HepG2 (cell line): ENCODE measurements around the gene DPP7. TPM values are rescaled to one million over a fixed set of nuclear protein-coding genes. Genes with fewer than 3 reads are reported as not detected.

ENCODE experiments used
- AGO1 ChIP-seq: fragments of 200-400 bp; formaldehyde crosslinking; IDR thresholded peaks from 2 replicates; pipeline ENCODE4 v1.6.1; 2017; ENCODE audit warnings: mild to moderate bottlenecking, low read depth, low read length, moderate library complexity; ENCODE audit not compliant: poor library complexity, severe bottlenecking
- HNRNPL ChIP-seq: fragments of 200-400 bp; formaldehyde crosslinking; IDR thresholded peaks from 2 replicates; pipeline ENCODE4 v1.6.1; 2017; ENCODE audit warnings: mild to moderate bottlenecking, low read depth, low read length
- JARID2 ChIP-seq: sonication (generic); formaldehyde crosslinking; IDR thresholded peaks from 2 replicates; pipeline ENCODE4 v1.8.1; 2023; ENCODE audit warnings: missing genetic modification reagents, inconsistent platforms; ENCODE audit not compliant: insufficient replicate concordance
- KDM2A ChIP-seq: sonication (generic); formaldehyde crosslinking; IDR thresholded peaks from 2 replicates; pipeline ENCODE4 v1.4.0; 2020; ENCODE audit warnings: low read depth, missing genetic modification reagents, borderline replicate concordance
- MEIS2 ChIP-seq: sonication (generic); formaldehyde crosslinking; IDR thresholded peaks from 2 replicates; pipeline ENCODE4 v1.9.0; 2021; ENCODE audit warnings: mild to moderate bottlenecking, missing genetic modification reagents
- SAP130 ChIP-seq: IDR thresholded peaks from 2 replicates; pipeline ENCODE4 v1.6.1; 2016; ENCODE audit warnings: low read depth
- ZC3H4 ChIP-seq: sonication (generic); formaldehyde crosslinking; IDR thresholded peaks from 2 replicates; pipeline ENCODE4 v1.4.0; 2020; ENCODE audit warnings: missing genetic modification reagents, borderline replicate concordance
- ZFP36L2 ChIP-seq: sonication (generic); formaldehyde crosslinking; IDR thresholded peaks from 2 replicates; pipeline ENCODE4 v1.4.0; 2020; ENCODE audit warnings: missing genetic modification reagents
- ZFP62 ChIP-seq: sonication (generic); formaldehyde crosslinking; IDR thresholded peaks from 2 replicates; pipeline ENCODE4 v1.4.0; 2020; ENCODE audit warnings: missing genetic modification reagents
- ZFP90 ChIP-seq: sonication (generic); formaldehyde crosslinking; IDR thresholded peaks from 2 replicates; pipeline ENCODE4 v1.8.0; 2022; ENCODE audit warnings: missing genetic modification reagents, mild to moderate bottlenecking, inconsistent platforms, borderline replicate concordance
- ZMYM4 ChIP-seq: sonication (generic); formaldehyde crosslinking; IDR thresholded peaks from 2 replicates; pipeline ENCODE4 v1.8.1; 2023; ENCODE audit warnings: mild to moderate bottlenecking, missing genetic modification reagents
- ZNF10 ChIP-seq: sonication (generic); formaldehyde crosslinking; IDR thresholded peaks from 2 replicates; pipeline ENCODE4 v1.4.0; 2020; ENCODE audit warnings: mild to moderate bottlenecking, low read depth, missing genetic modification reagents, borderline replicate concordance
- ZNF230 ChIP-seq: sonication (generic); formaldehyde crosslinking; IDR thresholded peaks from 2 replicates; pipeline ENCODE4 v1.4.0; 2020; ENCODE audit warnings: mild to moderate bottlenecking, missing genetic modification reagents
- ZNF292 ChIP-seq: sonication (generic); formaldehyde crosslinking; IDR thresholded peaks from 2 replicates; pipeline ENCODE4 v1.8.1; 2022; ENCODE audit warnings: mild to moderate bottlenecking, low read depth, missing genetic modification reagents, borderline replicate concordance
- ZNF772 ChIP-seq: sonication (generic); formaldehyde crosslinking; IDR thresholded peaks from 2 replicates; pipeline ENCODE4 v1.5.0; 2020; ENCODE audit warnings: mild to moderate bottlenecking, missing genetic modification reagents
- ZNF776 ChIP-seq: sonication (generic); formaldehyde crosslinking; IDR thresholded peaks from 2 replicates; pipeline ENCODE4 v1.4.0; 2020; ENCODE audit warnings: mild to moderate bottlenecking, missing genetic modification reagents
- ZNF777 ChIP-seq: sonication (generic); formaldehyde crosslinking; IDR thresholded peaks from 2 replicates; pipeline ENCODE4 v1.4.0; 2020; ENCODE audit warnings: missing genetic modification reagents
- ZSCAN22 ChIP-seq: sonication (generic); formaldehyde crosslinking; IDR thresholded peaks from 2 replicates; pipeline ENCODE4 v1.4.0; 2020; ENCODE audit warnings: mild to moderate bottlenecking, missing genetic modification reagents
- ZSCAN31 ChIP-seq: sonication (generic); formaldehyde crosslinking; IDR thresholded peaks from 2 replicates; pipeline ENCODE4 v1.5.0; 2020; ENCODE audit warnings: low read depth, mild to moderate bottlenecking, missing genetic modification reagents
- polyA plus RNA-seq, 8 experiments: library from polyadenylated mRNA; depleted of rRNA in 3 of 8; stranded (reverse) in 7 of 8; unstranded in 1 of 8; fragments of >200 nt; fragmentation: Illumina TruSeq in 4 of 8; extraction: Trizol in 4 of 8; gene quantifications; 2 replicates each; pipeline versions ENCODE4 v1.2.1 to v1.2.3, GENCODE V29; 2011 to 2016; ENCODE audit warnings: low read depth in 4 of 8, missing spikeins in 1 of 8, mixed read lengths in 1 of 8; ENCODE audit not compliant: insufficient read depth in 1 of 8
- total RNA-seq, 5 experiments: library from RNA; depleted of rRNA; stranded (reverse); fragments of >200 nt; fragmentation: Illumina TruSeq; extraction: Trizol; gene quantifications; 2 replicates each; pipeline ENCODE4 v1.2.3, GENCODE V29; 2016; ENCODE audit warnings: low read depth in 1 of 5
- TF ChIP-seq, protein P1 (sequence below): sonication (generic); formaldehyde crosslinking; IDR thresholded peaks from 2 replicates; pipeline ENCODE4 v1.5.0; 2020; ENCODE audit warnings: mild to moderate bottlenecking, missing genetic modification reagents, borderline replicate concordance
- TF ChIP-seq, protein P2 (sequence below): sonication (generic); formaldehyde crosslinking; IDR thresholded peaks from 2 replicates; pipeline ENCODE4 v1.4.0; 2020; ENCODE audit warnings: missing genetic modification reagents, low read depth, mild to moderate bottlenecking, borderline replicate concordance
- TF ChIP-seq, protein P3 (sequence below): sonication (generic); formaldehyde crosslinking; IDR thresholded peaks from 2 replicates; pipeline ENCODE4 v1.5.0; 2020; ENCODE audit warnings: missing genetic modification reagents, mild to moderate bottlenecking, borderline replicate concordance

Gene DPP7
- total and polyA plus RNA-seq, 2 of the 13 experiments (the other 11 are each of a cell fraction or from before 2014, with no cell fraction given): 1.2 to 4.5 TPM

DNA sequence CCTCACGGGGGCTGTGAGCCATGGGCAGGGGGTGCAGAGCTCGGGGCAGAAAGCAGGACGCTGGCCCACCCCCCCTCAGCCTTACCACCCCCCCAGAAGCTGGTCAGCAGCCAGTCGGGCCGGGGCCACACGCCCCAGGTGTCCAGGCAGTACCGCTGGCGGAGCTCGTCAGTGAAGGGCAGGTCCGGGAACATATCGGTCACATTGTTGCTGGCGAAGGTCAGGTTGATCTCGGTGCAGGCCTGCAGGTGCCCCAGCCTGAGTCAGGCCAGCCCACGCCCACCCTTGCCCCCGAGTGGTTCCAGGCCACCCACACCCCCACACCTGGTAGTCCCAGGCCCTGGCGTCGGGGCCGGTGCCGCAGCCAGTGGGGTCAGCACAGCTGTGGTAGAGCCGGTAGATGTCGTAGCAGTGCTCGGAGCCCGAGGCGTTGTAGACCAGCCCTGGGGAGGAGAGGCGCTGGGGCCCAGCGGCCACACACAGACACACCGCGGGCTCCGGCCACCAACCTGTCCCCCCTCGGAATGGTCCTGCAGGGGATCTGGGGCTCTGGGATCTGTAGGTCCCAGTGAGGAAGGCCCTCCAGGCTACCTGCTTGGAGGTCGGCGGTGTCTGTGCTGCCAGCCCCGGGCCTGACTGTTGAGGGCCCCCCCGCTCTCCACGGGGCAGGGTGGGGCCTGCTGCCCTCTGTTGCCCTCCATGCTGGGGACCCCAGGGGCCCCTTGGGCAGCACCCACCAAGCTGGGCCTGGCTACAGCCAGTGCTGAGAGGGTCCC lies 2.6 kb downstream of the DPP7 start (continued):
- TF ChIP-seq MEIS2 (CRISPR knock-in tag) (no peak), SAP130 (CRISPR knock-in tag) (peak; percentile 46; the same call in 1 of the 2 replicates), ZNF230 (CRISPR knock-in tag) (no peak), ZMYM4 (CRISPR knock-in tag) (no peak), ZNF10 (CRISPR knock-in tag) (no peak), ZNF777 (CRISPR knock-in tag) (peak; percentile 86), ZFP90 (CRISPR knock-in tag) (no peak), ZSCAN31 (CRISPR knock-in tag) (0 out of 2 replicates have a peak, but pooled peaks have one; percentile 7), ZNF772 (CRISPR knock-in tag) (no peak; the same call in 1 of the 2 replicates), JARID2 (CRISPR knock-in tag) (no peak), ZC3H4 (CRISPR knock-in tag) (no peak), ZFP62 (CRISPR knock-in tag) (no peak), ZFP36L2 (CRISPR knock-in tag) (no peak), ZNF292 (CRISPR knock-in tag) (0 out of 2 replicates have a peak, but pooled peaks have one; percentile 56), ZNF776 (no peak), HNRNPL (0 out of 2 replicates have a peak, but pooled peaks have one; percentile 35), KDM2A (CRISPR knock-in tag) (0 out of 2 replicates have a peak, but pooled peaks have one; percentile 40), ZSCAN22 (no peak), AGO1 (no peak)
- TF ChIP-seq, protein P1, sequence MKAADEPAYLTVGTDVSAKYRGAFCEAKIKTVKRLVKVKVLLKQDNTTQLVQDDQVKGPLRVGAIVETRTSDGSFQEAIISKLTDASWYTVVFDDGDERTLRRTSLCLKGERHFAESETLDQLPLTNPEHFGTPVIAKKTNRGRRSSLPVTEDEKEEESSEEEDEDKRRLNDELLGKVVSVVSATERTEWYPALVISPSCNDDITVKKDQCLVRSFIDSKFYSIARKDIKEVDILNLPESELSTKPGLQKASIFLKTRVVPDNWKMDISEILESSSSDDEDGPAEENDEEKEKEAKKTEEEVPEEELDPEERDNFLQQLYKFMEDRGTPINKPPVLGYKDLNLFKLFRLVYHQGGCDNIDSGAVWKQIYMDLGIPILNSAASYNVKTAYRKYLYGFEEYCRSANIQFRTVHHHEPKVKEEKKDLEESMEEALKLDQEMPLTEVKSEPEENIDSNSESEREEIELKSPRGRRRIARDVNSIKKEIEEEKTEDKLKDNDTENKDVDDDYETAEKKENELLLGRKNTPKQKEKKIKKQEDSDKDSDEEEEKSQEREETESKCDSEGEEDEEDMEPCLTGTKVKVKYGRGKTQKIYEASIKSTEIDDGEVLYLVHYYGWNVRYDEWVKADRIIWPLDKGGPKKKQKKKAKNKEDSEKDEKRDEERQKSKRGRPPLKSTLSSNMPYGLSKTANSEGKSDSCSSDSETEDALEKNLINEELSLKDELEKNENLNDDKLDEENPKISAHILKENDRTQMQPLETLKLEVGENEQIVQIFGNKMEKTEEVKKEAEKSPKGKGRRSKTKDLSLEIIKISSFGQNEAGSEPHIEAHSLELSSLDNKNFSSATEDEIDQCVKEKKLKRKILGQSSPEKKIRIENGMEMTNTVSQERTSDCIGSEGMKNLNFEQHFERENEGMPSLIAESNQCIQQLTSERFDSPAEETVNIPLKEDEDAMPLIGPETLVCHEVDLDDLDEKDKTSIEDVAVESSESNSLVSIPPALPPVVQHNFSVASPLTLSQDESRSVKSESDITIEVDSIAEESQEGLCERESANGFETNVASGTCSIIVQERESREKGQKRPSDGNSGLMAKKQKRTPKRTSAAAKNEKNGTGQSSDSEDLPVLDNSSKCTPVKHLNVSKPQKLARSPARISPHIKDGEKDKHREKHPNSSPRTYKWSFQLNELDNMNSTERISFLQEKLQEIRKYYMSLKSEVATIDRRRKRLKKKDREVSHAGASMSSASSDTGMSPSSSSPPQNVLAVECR: peak; percentile 45; the same call in 1 of the 2 replicates
- TF ChIP-seq, protein P2, sequence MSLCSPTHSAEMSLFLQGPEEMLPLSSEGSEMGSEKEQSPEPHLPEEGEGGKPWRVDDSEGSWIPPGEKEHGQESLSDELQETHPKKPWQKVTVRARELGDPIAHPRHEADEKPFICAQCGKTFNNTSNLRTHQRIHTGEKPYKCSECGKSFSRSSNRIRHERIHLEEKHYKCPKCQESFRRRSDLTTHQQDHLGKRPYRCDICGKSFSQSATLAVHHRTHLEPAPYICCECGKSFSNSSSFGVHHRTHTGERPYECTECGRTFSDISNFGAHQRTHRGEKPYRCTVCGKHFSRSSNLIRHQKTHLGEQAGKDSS (CRISPR knock-in tag): 0 out of 2 replicates have a peak, but pooled peaks have one; percentile 49
- TF ChIP-seq, protein P3, sequence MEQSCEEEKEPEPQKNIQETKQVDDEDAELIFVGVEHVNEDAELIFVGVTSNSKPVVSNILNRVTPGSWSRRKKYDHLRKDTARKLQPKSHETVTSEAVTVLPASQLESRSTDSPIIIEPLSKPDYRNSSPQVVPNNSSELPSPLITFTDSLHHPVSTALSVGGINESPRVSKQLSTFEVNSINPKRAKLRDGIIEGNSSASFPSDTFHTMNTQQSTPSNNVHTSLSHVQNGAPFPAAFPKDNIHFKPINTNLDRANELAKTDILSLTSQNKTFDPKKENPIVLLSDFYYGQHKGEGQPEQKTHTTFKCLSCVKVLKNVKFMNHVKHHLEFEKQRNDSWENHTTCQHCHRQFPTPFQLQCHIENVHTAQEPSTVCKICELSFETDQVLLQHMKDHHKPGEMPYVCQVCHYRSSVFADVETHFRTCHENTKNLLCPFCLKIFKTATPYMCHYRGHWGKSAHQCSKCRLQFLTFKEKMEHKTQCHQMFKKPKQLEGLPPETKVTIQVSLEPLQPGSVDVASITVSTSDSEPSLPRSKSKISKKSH: no peak; the same call in 1 of the 2 replicates
